Posterior vena cava (tissue), 2 donors: ENCODE data around the gene SEH1L. TPM values are rescaled to one million over a fixed set of nuclear protein-coding genes. Genes with fewer than 3 reads are reported as not detected.
"Not testable (repeated sequence)": the region's sequence is repeated elsewhere in the genome, so short reads cannot be mapped to it uniquely, and the experiment has no call there.

ENCODE experiments used
- DNase-seq: peaks from one replicate; pipeline ENCODE4 v3.0.0-alpha.2; 2020; ENCODE audit warnings: low spot score
- intact Hi-C, 2 donors: fragments of 100-400 bp; cut with DNase I; formaldehyde crosslinking; loops; one replicate each; pipeline versions ENCODE4 v1.14.1 to v1.14.2; 2022 to 2023
- total RNA-seq, 2 donors: library from RNA; stranded (reverse); fragmentation: NEBNext Ultra II Directional; extraction: Animal tissue kit (Norgen Biotek cat#: 25700); gene quantifications; one replicate each; pipeline ENCODE4 v1.2.1, GENCODE V29; 2021
- donor health status: DM: yes; HTN: yes; CAD: no.
- donor health status: DM: yes; HTN: yes; CAD: no.

The SEH1L gene
- total RNA-seq, 2 donors from 2014 or later, result 31.7 to 38.6 TPM

DNA sequence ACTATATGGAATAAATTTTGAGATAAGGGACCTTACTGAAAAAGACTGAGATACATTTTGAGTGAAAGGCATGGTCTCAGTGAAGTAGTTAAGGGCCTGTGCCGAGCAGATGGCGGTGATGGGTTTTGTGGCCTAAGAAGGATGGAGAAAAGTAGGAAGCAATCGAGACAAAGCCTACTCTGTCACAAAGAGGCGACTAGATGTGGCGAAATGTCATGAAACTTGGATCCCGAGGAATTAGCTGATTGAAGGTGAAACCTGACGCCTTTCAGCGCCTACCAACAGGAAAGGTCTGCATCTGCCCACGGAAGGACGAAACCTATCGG, 42.8 kb downstream of the SEH1L start:
- no peak for DNase-seq
- intact Hi-C loops, result no loop called here

GRCh38 chr18:12990967-12991820, 43.4 kb downstream of the SEH1L start, which contains the start of gene CEP192:
CEP192 (plus strand) TSS chr18:12991362; CDS start chr18:12999425, 8,063 bp downstream.
- peak; percentile 99 for DNase-seq

GRCh38 chr18:12991821-12992179, 44.0 kb downstream of the SEH1L start:
- intact Hi-C loops, result no loop called here
- no peak for DNase-seq

More at GRCh38 chr18:12990967-12991820, 43.4 kb downstream of the SEH1L start, which contains the start of gene CEP192:
- intact Hi-C loops, result no loop called here

DNA sequence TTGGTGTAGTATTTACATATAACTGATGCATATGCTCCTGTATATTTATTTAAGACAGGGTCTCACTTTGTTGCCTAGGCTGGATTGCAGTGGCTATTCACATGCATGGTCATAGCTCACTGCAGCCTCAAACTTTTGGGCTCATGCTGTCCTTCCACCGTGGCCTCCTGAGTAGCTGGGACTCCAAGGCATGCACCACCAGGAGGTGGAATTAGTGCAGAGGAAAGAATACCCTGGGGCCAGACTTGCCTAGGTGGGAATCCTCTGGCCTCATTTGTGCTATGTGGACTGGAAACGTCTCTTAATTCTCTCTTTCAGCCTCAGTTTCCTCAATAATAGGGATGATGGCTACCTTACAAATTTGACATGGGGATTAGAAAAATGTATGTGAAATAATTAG, 45.6 kb downstream of the SEH1L start:
- no peak for DNase-seq
- intact Hi-C loops, result no loop called here

GRCh38 chr18:12995424-12995823, 47.6 kb downstream of the SEH1L start:
- DNase-seq, result no peak
- intact Hi-C loops, result no loop called here

DNA sequence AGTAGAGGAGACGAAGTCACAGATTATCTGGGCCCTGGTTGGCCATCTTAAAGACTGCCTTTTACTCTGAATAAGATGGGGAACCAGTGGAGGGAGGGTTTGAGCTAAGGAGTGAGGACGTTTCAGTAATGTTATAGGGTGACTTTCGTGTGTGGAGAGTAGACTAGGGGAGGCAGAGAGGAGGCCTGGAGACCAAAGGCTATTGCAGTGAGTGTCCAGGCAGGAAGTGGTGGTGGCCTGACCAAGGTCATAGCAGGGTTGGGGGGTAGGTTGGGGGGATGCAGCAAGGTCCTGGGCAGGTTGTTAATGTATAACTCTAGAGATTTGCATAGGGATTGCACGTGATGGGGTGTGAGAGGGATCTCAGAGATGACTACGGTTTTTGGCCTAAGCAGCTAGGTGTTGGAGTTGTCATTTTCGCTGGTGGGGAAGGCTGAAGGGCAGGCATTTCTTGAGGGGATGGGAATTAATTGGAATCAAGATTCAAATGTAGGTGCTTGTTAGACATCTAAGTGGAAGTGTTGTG, 48.2 kb downstream of the SEH1L start:
- DNase-seq, result no peak
- intact Hi-C loops, result no loop called here

- no peak for DNase-seq
- intact Hi-C loops, result no loop called here
These were observed 49.0 kb downstream of the SEH1L start for GRCh38 chr18:12996661-12997292.

DNA sequence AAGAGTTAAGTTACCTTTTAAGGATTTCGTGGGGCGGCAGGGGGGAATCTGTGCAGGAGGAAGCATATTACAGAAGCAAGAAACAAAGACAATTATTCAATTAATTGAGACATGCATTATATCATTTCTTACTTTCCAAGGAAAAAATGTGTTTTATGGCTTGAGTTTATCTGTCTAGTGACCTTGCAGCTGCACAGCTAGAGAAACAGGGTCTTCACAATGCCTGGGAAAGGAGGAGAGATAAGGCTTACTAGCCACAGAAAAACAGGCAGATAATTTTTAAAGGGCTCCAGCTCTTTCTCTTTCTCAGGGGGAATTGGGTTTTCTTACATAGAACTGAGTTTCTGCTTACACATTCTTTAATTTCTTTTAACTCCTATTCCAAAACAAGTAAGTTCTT, 49.5 kb downstream of the SEH1L start:
- DNase-seq, intact Hi-C loops: not testable (repeated sequence)

DNA sequence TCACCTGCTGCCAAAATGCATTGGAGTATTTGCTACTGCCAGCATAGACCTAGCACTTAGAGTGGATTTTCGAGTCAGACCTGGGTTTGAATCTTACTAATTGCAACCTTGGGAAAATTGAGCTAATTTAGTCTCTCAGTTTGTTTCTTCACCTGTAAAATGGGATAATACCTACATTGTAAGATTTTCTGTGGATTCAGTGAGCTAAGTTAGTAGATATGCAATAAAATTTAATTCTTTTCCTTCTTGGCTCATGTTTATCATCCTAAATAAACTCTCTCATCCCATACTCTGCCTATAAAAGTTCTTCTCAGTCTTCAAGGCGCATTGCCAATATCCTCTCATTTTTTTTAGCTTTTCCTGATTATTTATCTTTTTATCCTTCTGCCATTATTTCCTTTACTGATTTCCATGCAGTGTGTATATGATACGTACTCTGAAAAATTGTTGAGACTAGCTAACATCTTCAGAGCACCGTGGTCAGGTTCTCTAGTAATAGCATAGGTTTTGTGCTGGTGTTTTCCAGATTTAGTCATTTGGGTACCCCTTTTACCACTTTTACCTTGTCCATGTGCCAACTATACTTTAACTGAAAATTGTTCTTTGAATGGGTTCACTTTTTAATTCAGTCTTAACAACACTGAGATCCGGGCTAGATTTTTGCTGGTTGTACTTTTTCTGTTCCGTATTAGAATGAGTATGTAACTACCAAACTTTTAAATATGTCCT, 50.7 kb downstream of the SEH1L start:
- intact Hi-C loops, result no loop called here
- no peak for DNase-seq

GRCh38 chr18:13003466-13003896, 55.7 kb downstream of the SEH1L start:
- intact Hi-C loops, result no loop called here
- DNase-seq, result no peak

GRCh38 chr18:13004396-13004795, 56.6 kb downstream of the SEH1L start:
- intact Hi-C loops, result no loop called here
- no peak for DNase-seq

GRCh38 chr18:13005289-13005688, 57.5 kb downstream of the SEH1L start:
- intact Hi-C loops, result no loop called here
- DNase-seq, result no peak

GRCh38 chr18:13006531-13007247, 58.9 kb downstream of the SEH1L start:
- intact Hi-C loops, result no loop called here
- no peak for DNase-seq

- no peak for DNase-seq
- intact Hi-C loops, result no loop called here
These were observed 59.4 kb downstream of the SEH1L start for GRCh38 chr18:13007248-13007560.

DNA sequence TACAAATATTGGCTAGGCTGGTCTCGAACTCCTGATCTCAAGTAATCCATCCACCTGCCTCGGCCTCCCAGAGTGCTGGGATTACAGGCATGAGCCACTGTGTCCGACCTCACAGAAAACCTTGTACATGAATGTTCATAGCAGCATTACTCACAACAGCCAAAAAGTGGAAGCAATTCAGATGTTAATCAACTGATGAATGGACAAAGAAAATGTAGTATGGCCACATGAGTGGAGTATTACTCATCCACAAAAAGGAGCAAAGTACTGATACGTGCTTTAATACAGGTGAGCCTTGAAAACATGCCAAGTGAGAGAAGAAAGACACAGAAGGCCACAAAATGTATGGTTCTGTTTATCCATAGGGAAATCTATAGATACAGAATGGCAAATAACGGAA, 63.9 kb downstream of the SEH1L start:
- DNase-seq, result no peak
- intact Hi-C loops, result no loop called here

GRCh38 chr18:13014232-13014631, 66.4 kb downstream of the SEH1L start:
- intact Hi-C loops, result no loop called here
- no peak for DNase-seq

- intact Hi-C loops, result no loop called here
- DNase-seq, result no peak
These were observed 67.0 kb downstream of the SEH1L start for GRCh38 chr18:13014818-13015217.

DNA sequence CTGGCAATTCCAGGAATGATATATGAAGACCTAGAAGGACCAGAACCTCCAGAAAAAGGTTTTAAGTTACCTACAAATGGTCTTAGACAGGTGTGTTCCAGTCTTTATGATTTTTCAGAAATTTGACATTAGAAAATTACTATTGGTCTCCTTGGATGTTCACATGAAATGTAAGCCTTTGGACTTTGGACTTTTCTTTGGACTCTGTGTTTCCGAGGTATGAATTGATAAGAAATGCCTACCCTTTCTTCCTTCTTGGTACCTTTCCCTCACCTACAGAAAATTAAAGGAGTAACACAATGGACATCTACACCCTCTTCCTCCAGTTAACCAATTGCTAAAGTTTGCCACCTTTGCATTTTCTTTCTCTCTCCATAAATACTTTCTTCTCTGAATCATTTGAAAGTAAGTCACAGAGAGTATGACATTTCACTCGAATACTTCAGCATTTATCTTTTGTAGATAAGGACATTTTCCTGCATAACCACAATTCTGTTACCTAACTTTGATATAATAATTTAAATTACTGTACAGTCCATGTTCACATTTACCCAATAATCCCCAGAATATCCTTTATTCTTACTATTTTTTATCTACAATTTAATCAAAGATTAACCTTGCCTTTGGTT, 69.5 kb downstream of the SEH1L start:
- no peak for DNase-seq

GRCh38 chr18:13018374-13018773, 70.6 kb downstream of the SEH1L start:
- no peak for DNase-seq
- intact Hi-C loops, result no loop called here

More for the DNA sequence above, 69.5 kb downstream of the SEH1L start:
- intact Hi-C loops, result no loop called here
